Thyroid gland (tissue), 4 donors: ENCODE measurements around the gene SCD5.

Source experiments
- POLR2A ChIP-seq, 2 donors: fragments of 450-650 bp; IDR thresholded peaks; one replicate each; pipeline ENCODE4 v1.6.1; 2017; ENCODE audit warnings: antibody characterized with exemption in 2 of 2, mild to moderate bottlenecking in 2 of 2, moderate library complexity in 1 of 2
- TF ChIP-seq, protein P1 (sequence below), 6 experiments: fragments of 200-600 bp in 3 of 6; fragments of 450-650 bp in 3 of 6; sonication (generic) in 3 of 6; IDR thresholded peaks; one replicate each; pipeline ENCODE4 v1.5.1; 2016 to 2019; ENCODE audit warnings: antibody characterized with exemption in 6 of 6, mild to moderate bottlenecking in 2 of 6, inconsistent platforms in 1 of 6, moderate library complexity in 1 of 6

DNA sequence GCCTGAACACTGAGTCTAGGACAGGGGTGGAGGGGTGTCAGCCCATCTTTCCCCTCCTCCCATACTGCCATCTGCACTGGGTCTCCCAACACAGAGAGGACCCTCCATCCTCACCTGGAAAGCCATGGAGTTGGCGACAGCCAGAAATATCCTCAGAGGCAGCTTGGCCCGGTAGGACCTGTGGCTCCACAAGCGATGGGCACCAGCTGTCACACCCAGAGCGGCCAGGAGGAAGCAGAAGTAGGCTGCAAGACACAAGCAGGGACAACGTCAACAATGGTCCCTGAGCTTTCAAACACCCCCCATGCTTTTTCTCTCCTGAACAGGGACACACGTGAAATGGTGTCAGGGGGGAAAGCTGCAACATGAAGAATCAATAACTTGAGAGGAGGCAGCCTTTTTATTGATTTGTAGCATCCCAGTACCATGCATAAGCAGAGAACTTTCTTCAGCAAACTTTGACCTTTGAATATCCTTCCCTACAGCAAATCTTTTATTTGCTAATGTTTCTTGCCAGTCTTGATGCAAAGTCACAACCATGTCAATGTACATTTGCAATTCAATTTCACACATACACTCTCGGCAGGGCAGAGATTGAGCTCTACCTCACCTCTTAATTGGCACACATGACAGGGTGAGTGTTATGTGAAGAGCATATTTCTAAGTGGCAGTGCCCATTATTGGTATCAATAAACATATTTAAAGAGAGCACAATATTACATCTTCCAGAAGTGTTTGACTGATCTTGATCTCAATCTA, 93.2 kb downstream of the SCD5 start:
- TF ChIP-seq, protein P1, sequence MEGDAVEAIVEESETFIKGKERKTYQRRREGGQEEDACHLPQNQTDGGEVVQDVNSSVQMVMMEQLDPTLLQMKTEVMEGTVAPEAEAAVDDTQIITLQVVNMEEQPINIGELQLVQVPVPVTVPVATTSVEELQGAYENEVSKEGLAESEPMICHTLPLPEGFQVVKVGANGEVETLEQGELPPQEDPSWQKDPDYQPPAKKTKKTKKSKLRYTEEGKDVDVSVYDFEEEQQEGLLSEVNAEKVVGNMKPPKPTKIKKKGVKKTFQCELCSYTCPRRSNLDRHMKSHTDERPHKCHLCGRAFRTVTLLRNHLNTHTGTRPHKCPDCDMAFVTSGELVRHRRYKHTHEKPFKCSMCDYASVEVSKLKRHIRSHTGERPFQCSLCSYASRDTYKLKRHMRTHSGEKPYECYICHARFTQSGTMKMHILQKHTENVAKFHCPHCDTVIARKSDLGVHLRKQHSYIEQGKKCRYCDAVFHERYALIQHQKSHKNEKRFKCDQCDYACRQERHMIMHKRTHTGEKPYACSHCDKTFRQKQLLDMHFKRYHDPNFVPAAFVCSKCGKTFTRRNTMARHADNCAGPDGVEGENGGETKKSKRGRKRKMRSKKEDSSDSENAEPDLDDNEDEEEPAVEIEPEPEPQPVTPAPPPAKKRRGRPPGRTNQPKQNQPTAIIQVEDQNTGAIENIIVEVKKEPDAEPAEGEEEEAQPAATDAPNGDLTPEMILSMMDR (IDR thresholded peaks at IDR 0.05): no peak
- no peak for TF ChIP-seq POLR2A (IDR thresholded peaks at IDR 0.05)
